Neuron (in vitro differentiated cells): ENCODE results near the gene ZFYVE28.
A peak's percentile ranks its signal among the peaks of the same experiment; 100 is the strongest.
"Not testable (repeated sequence)": the region's sequence is repeated elsewhere in the genome, so short reads cannot be mapped to it uniquely, and the experiment has no call there.

ENCODE experiments used
- H2AFZ ChIP-seq: one replicate; pipeline ENCODE4 v1.6.1; 2013; ENCODE audit warnings: low read depth, mild to moderate bottlenecking, inconsistent platforms, low read length, moderate library complexity
- H3K27me3 ChIP-seq: one replicate; pipeline ENCODE4 v1.6.1; 2013; ENCODE audit warnings: low read length; ENCODE audit not compliant: insufficient read depth
- H3K36me3 ChIP-seq: one replicate; pipeline ENCODE4 v1.6.1; 2013; ENCODE audit warnings: low read length; ENCODE audit not compliant: insufficient read depth
- H3K4me1 ChIP-seq: one replicate; pipeline ENCODE4 v1.6.1; 2013; ENCODE audit warnings: low read length; ENCODE audit not compliant: insufficient read depth
- H3K4me3 ChIP-seq: 2 replicates; pipeline ENCODE4 v1.5.1; 2013; ENCODE audit warnings: mild to moderate bottlenecking, low read length, moderate library complexity
- H3K9me3 ChIP-seq: one replicate; pipeline ENCODE4 v1.6.1; 2013; ENCODE audit warnings: low read length

ZFYVE28 gene

DNA sequence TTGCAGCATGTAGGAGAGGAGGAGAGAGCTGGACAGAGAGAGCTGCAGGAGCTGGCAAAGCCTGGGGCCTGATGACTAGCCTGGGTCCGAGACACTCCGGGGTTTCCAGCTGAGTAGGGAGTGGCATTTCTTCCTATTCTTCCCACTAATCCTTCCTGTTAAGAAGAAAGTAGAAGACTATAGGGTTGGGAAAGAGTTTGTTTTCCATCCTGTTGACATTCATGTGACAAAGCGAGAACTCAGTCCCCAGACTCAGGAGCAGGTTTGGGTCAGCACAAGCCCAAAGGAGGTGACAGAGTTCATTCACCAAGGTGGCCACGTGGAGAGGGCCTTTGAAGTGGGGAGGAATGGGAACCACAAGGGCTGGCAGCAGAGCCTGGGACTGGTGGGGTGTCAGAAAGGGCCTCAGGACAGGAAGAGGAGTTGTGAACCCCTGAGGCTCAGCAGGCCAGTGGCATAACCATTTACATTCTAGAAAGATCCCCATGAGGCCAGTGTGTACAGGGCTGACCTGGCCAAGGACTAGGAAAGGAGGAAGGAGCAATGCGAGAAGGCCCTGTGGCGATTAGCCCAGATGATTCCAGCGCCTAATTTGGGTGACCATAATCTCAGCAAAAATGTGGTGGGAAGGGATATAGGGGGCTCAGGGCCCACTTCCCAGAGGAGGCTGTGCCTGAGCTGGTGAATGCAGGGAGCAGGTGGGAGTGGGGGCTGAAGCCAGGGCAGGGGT lies 173.2 kb downstream of the ZFYVE28 start:
- peaks cover 14% of the 10 kb centered on the region for H3K36me3 ChIP-seq
- no peak overlapping the region for H2AFZ ChIP-seq
- H3K27me3 ChIP-seq, result no peaks in the 10 kb centered on the region
- no peaks in the 10 kb centered on the region for H3K9me3 ChIP-seq
- peaks cover 7% of the 10 kb centered on the region for H3K4me1 ChIP-seq
- no peak overlapping the region for H3K4me3 ChIP-seq

DNA sequence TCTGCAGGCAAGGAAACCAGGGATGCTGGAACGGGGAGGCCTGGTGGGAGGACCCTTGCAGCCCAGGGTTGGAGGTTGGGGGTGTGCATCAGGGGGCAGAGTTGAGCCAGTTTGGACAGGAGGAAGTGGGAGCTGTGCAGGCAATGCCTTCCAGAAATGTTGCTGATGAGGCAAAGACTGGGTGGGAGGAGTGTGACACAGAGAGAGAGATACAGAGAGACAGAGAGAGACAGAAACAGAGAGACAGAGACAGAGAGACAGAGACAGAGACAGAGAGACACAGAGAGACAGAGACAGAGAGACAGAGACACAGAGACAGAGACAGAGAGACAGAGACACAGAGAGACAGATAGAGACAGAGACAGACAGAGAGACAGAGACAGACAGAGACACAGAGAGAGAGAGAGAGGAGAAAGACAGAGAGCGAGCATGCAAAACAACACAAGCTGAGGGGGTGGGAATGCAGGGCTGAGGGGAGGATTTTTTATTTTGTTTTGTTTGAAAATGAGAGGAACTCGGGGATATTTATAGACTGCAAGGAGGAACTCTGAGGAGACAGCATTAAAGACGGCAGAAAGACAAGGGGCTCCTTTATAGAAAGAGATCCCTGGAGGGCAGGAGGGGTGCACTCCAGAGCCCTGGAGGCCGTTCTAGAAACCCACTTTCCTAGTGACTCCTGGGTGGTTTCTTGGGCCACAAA lies 174.6 kb downstream of the ZFYVE28 start:
- Histone ChIP-seq H3K4me1 (peaks cover 21% of the 10 kb centered on the region), H3K36me3 (peaks cover 3% of the 10 kb centered on the region), H2AFZ (no peak overlapping the region), H3K4me3 (no peak overlapping the region), H3K27me3 (no peaks in the 10 kb centered on the region), H3K9me3 (no peaks in the 10 kb centered on the region)

- Histone ChIP-seq H3K4me3 (peak within 1 kb of the TSS; percentile 94), H3K27me3 (no peaks in the 10 kb centered on the region), H3K36me3 (peaks cover 12% of the 10 kb centered on the region), H3K4me1 (peaks cover 28% of the 10 kb centered on the region), H2AFZ (no peak within 1 kb of the TSS), H3K9me3 (no peaks in the 10 kb centered on the region)
Observed at GRCh38 chr4:2241410-2242353, 176.8 kb downstream of the ZFYVE28 start, which contains the start of the genes HAUS3 and POLN. HAUS3 (minus strand) TSS chr4:2242121; CDS start chr4:2240946, 1,175 bp downstream. POLN (minus strand) TSS chr4:2242121; CDS start chr4:2229231, 12,890 bp downstream.

- Histone ChIP-seq H3K36me3 (peaks cover 16% of the 10 kb centered on the region), H2AFZ (no peak overlapping the region), H3K27me3 (no peaks in the 10 kb centered on the region), H3K9me3 (no peaks in the 10 kb centered on the region), H3K4me3 (peak overlapping the region; percentile 94), H3K4me1 (peaks cover 28% of the 10 kb centered on the region)
Observed at GRCh38 chr4:2241003-2241402, 177.4 kb downstream of the ZFYVE28 start.

DNA sequence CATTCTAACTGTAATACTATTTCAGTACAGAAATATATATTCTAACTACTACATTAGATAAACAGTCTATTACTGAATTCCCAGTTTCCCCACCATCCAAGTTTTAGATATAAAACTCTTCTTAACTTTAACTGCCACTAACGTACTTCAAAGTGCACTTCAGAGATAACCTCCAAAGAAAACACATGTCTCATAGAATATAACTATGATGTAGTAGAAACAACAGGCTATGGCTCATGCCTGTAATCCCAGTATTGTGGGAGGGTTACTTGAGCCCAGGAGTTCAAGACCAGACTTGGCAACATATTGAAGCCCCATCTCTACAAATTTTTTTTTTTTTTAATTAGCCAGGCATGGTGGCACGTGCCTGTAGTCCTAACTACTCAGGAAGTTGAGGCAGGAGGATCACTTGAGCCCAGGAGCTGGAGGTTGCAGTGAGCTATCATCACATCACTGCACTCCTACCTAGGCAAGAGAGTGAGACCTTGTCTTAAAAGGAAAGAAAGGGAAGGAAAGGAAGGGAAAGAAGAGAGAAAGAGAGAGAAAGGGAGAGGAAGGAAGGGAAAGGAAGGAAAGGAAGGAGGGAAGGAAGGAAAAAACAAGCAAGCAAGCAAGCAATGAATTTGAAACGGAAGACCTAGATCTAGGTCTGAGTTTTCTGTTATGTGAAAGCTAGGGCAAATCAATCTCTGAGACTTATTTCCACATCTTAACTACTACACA lies 181.3 kb downstream of the ZFYVE28 start:
- Histone ChIP-seq H3K4me1 (peaks cover 28% of the 10 kb centered on the region), H3K27me3 (no peaks in the 10 kb centered on the region), H3K36me3 (peaks cover 32% of the 10 kb centered on the region), H2AFZ (no peak overlapping the region), H3K9me3 (no peaks in the 10 kb centered on the region), H3K4me3 (no peak overlapping the region)

DNA sequence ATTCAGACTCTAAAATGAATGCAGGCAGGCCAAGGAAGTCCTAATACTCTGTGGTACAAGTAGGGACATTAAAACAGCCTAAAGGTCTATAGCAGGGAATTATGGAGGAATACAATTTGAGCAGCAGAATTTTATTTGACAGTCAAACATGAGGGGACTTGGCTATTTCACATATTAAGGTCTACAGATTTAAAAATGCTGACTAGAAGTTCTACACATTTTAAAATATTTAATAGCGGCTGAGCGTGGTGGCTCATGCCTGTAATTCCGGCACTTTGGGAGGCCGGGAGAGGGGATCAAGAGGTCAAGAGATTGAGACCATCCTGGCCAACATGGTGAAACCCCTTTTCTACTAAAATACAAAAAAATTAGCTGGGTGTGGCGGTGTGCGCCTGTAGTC lies 187.4 kb downstream of the ZFYVE28 start:
- Histone ChIP-seq H3K4me3 (no peak overlapping the region), H2AFZ (no peak overlapping the region), H3K36me3 (peaks cover 18% of the 10 kb centered on the region), H3K9me3 (no peaks in the 10 kb centered on the region), H3K4me1 (no peaks in the 10 kb centered on the region), H3K27me3 (no peaks in the 10 kb centered on the region)

DNA sequence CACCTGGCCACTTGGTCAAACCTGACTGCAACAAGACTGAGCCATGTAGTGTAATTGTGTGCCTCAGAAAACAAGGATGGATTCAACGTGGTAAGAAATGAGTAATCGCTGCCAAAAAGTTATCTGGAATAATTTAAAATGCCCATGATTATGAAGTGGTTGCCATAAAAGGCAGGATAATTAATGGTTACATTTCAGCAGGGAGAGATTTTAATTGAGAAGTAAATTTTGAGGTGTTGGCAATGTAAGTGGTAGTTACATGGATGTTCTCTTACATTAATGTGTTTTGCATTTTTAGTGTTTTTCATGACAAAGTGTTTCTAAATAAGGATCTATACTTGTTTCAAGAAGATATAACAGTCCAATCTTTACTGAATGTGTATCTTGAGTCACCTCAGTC lies 192.2 kb downstream of the ZFYVE28 start:
- H2AFZ ChIP-seq, result no peak overlapping the region
- no peaks in the 10 kb centered on the region for H3K36me3 ChIP-seq

DNA sequence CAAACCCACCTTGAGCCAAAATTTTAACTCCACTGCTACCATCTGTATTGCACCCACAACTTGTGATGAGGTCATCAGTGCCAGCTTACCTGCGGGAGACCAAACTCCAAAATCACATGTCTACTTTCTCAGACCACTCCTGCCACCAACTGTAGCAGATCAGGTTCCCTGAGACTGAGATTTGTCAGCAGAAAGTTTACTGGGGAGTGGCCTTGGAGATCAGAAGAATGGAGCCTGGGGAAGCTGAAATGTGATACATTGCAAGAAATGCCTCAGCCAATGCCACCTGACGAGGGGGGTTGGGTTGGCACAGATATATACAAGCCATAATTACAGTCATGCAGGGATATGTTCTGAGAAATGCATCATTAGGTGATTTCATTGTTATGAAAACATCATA lies 195.6 kb downstream of the ZFYVE28 start:
- H3K36me3 ChIP-seq, result no peaks in the 10 kb centered on the region
- no peaks in the 10 kb centered on the region for H3K9me3 ChIP-seq
- no peak overlapping the region for H2AFZ ChIP-seq
- no peaks in the 10 kb centered on the region for H3K4me1 ChIP-seq
- no peak overlapping the region for H3K4me3 ChIP-seq
- H3K27me3 ChIP-seq, result no peaks in the 10 kb centered on the region

More for the DNA sequence above, 192.2 kb downstream of the ZFYVE28 start:
- Histone ChIP-seq H3K27me3 (no peaks in the 10 kb centered on the region), H3K4me3 (no peak overlapping the region), H3K4me1 (no peaks in the 10 kb centered on the region), H3K9me3 (no peaks in the 10 kb centered on the region)

GRCh38 chr4:2221378-2221777 lies 197.1 kb downstream of the ZFYVE28 start:
- H3K36me3 ChIP-seq, H2AFZ ChIP-seq, H3K9me3 ChIP-seq, H3K4me3 ChIP-seq, H3K27me3 ChIP-seq, H3K4me1 ChIP-seq: not testable (repeated sequence)

GRCh38 chr4:2220016-2220630 lies 198.3 kb downstream of the ZFYVE28 start:
- H3K36me3 ChIP-seq, result no peaks in the 10 kb centered on the region
- no peaks in the 10 kb centered on the region for H3K9me3 ChIP-seq
- H3K4me1 ChIP-seq, result peaks cover 1% of the 10 kb centered on the region
- peak overlapping the region; percentile 18 for H2AFZ ChIP-seq
- H3K4me3 ChIP-seq, result no peak overlapping the region
- H3K27me3 ChIP-seq, result no peaks in the 10 kb centered on the region
